ENCODE data around the gene NCAPD2. TPM values are rescaled to one million over a fixed set of nuclear protein-coding genes. Genes with fewer than 3 reads are reported as not detected.
A peak's percentile ranks its signal among the peaks of the same experiment; 100 is the strongest.

Gene NCAPD2
- total RNA-seq, 4 donors from 2014 or later = 18.5 to 25.9 (median 22.5) TPM

- 85 to 87% methylated on average over 14 of the region's 14 CpGs for WGBS, 2 donors
- intact Hi-C loops (cut with DNase I; ENCODE audit: low total_unique reads) = no loop called here
- H3K4me3 ChIP-seq (ENCODE audit: low read depth, poor library complexity, severe bottlenecking) = no peak overlapping the region
- TF ChIP-seq CTCF (IDR thresholded peaks at IDR 0.05) = no peak
- no peak for TF ChIP-seq POLR2A (IDR thresholded peaks at IDR 0.05)
- peak in 1 of 2 donors; percentile 61 for DNase-seq (ENCODE audit: low spot score in 2 of 2)
Observed at GRCh38 chr12:6458281-6459003, 35.5 kb upstream of the NCAPD2 start.

DNA sequence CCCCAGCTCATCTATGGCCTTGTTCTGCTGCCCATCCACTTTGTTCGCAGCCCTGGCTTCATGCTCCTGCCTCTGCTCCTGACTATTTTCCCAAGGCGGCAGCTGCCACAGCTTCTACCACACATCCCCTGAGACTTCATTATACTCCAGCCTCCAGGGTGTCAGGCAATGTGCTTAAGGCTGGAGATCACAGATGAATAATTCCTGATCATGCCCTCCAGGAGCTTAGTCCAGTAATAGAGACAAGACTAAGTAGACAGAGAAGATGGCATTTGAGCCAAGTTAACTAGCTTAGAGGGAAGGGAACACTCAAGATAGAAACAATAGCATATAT, 34.9 kb upstream of the NCAPD2 start:
- no peak overlapping the region for H3K4me3 ChIP-seq (ENCODE audit: low read depth, poor library complexity, severe bottlenecking)
- WGBS, 2 donors = 91 to 95% methylated on average over 2 of the region's 2 CpGs

DNA sequence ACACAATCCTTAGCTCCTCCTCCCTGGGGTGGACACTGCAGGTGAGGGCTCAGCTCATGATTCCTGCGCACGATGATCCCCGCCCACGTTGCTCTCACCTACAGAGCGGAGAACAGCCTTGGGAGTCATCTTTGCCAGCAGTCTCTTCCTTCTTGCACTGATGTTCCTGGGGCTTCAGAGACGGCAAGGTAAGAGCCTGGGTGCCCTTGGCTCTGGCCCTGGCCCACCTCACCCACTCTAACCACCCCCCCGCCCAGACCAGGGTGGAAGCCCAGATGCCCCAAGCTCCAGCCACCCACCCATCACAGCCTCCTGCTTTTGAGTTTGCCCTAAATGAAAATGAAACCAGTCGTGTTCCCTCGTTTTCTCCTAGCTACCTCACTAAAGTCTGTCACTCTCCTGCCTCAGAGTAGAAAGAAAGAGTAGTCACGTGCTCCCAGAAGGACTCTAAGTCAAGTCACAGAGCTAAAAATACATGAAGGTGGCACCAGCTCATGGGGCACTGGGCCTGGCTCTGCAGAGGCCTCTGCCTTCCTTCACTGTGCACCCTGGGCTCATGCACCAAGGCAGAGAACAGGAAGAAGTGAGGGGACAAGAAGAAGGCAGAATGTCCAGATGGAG, 33.0 kb upstream of the NCAPD2 start:
- TF ChIP-seq CTCF (IDR thresholded peaks at IDR 0.05) (no peak), POLR2A (IDR thresholded peaks at IDR 0.05) (no peak)
- DNase-seq (ENCODE audit: low spot score in 2 of 2) = peak in 1 of 2 donors; percentile 65
- H3K4me3 ChIP-seq (ENCODE audit: low read depth, poor library complexity, severe bottlenecking) = no peak overlapping the region
- intact Hi-C loops (cut with DNase I; ENCODE audit: low total_unique reads) = no loop called here
- WGBS, 2 donors = 82 to 86% methylated on average over 10 of the region's 10 CpGs

More for the DNA sequence above, 34.9 kb upstream of the NCAPD2 start:
- DNase-seq (ENCODE audit: low spot score in 2 of 2) = no peak
- intact Hi-C loops (cut with DNase I; ENCODE audit: low total_unique reads) = no loop called here
- TF ChIP-seq CTCF (IDR thresholded peaks at IDR 0.05) (no peak), POLR2A (IDR thresholded peaks at IDR 0.05) (no peak)

GRCh38 chr12:6461401-6462233, 32.3 kb upstream of the NCAPD2 start:
- TF ChIP-seq CTCF (IDR thresholded peaks at IDR 0.05) = no peak
- intact Hi-C loops (cut with DNase I; ENCODE audit: low total_unique reads) = no loop called here
- 73 to 80% methylated on average over 15 of the region's 15 CpGs for WGBS, 2 donors
- H3K4me3 ChIP-seq (ENCODE audit: low read depth, poor library complexity, severe bottlenecking) = no peak overlapping the region
- DNase-seq (ENCODE audit: low spot score in 2 of 2) = peak; percentile 49 to 87

DNA sequence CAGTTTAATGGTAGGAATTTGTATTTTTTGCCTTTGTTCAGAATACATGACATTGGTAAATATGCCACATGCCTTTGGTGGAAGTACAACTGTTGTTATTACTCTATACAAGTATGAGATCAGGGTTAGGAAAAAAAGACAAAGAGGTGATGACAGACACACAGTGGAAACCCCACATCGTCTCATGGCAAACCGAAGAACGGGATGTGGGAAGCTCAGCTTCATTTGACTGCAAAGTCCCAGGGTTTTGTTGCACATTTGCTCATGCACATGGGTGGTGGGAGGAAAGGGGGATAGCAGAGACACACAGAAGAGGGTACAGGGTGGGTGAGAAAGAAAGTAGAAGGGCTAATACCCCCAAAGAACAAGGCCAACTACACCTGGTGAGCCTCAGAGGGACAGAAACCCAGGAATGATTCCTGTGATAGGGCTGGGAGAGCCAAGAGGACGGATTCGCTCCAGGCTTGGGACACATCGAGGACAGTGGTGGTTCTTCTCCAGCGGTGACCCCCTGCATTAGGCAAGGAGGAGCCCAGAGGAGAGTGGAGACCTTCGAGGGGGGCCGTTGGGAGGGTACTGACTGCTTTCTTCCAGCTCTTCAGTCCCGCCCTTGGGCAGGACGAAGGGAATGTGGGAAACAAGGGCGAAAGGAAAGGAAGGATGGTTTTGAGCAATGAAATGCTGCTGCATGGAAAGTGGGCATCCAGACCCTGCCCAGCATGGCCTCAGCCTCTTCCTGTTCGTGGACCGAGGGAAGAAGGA, 31.5 kb upstream of the NCAPD2 start:
- H3K4me3 ChIP-seq (ENCODE audit: low read depth, poor library complexity, severe bottlenecking) = no peak overlapping the region
- intact Hi-C loops (cut with DNase I; ENCODE audit: low total_unique reads) = no loop called here
- no peak for TF ChIP-seq POLR2A (IDR thresholded peaks at IDR 0.05)
- TF ChIP-seq CTCF (IDR thresholded peaks at IDR 0.05) = no peak
- peak in 1 of 2 donors; percentile 73 for DNase-seq (ENCODE audit: low spot score in 2 of 2)
- WGBS, 2 donors = 88 to 89% methylated on average over 14 of the region's 14 CpGs
